H1 (cell line): ENCODE measurements around the gene DPP8. TPM values are rescaled to one million over a fixed set of nuclear protein-coding genes. Genes with fewer than 3 reads are reported as not detected.
A peak's percentile ranks its signal among the peaks of the same experiment; 100 is the strongest.

Source experiments
- CTCF ChIA-PET: fragments of 300-600 bp; sonication (Branson Sonifier 250); formaldehyde crosslinking; loops from one replicate; lab custom pipeline; 2021; ENCODE audit not compliant: partially characterized antibody; lab: Charles Lee
- POLR2A ChIA-PET: fragments of 300-600 bp; sonication (Branson Sonifier 250); formaldehyde crosslinking; loops from one replicate; lab custom pipeline; 2021; ENCODE audit warnings: inconsistent platforms; ENCODE audit not compliant: partially characterized antibody; lab: Charles Lee
- DNase-seq, 2 experiments: peaks; one replicate each; pipeline versions ENCODE4 v3.0.0 to v3.0.0-alpha.2; 2010 to 2022; ENCODE audit warnings: low spot score in 2 of 2, low read depth in 1 of 2, mixed read lengths in 1 of 2
- FAIRE-seq: peaks from 2 replicates; lab custom pipeline; 2011; peaks lifted over from hg19 to GRCh38; lab: Jason Lieb, UNC
- H2AFZ ChIP-seq: 2 replicates; pipeline ENCODE4 v1.8.1; 2012; ENCODE audit warnings: low read length, inconsistent platforms
- H2AK5ac ChIP-seq: 2 replicates; pipeline ENCODE4 v1.6.1; 2013; ENCODE audit warnings: low read depth, low read length
- H2BK120ac ChIP-seq: replicated peaks from 2 replicates; pipeline ENCODE3; 2013; ENCODE audit warnings: low read depth, low read length, inconsistent platforms
- H2BK12ac ChIP-seq: 2 replicates; pipeline ENCODE4 v1.6.1; 2013; ENCODE audit warnings: low read depth, low read length
- H2BK15ac ChIP-seq: 2 replicates; pipeline ENCODE4 v1.6.1; 2013; ENCODE audit warnings: low read length
- H2BK20ac ChIP-seq: 2 replicates; pipeline ENCODE4 v1.6.1; 2013; ENCODE audit warnings: low read length
- H2BK5ac ChIP-seq: 2 replicates; pipeline ENCODE4 v1.6.1; 2013; ENCODE audit warnings: low read depth, low read length
- H3K14ac ChIP-seq: 2 replicates; pipeline ENCODE4 v1.6.1; 2013; ENCODE audit warnings: inconsistent platforms; ENCODE audit not compliant: insufficient read length
- H3K18ac ChIP-seq: 2 replicates; pipeline ENCODE4 v1.6.1; 2013; ENCODE audit warnings: low read length; ENCODE audit errors: extremely low read depth
- H3K23ac ChIP-seq: 2 replicates; pipeline ENCODE4 v1.6.1; 2013; ENCODE audit warnings: inconsistent platforms; ENCODE audit not compliant: insufficient read length
- H3K23me2 ChIP-seq: 2 replicates; pipeline ENCODE4 v1.6.1; 2013; ENCODE audit warnings: low read depth, low read length
- H3K27ac ChIP-seq: 2 replicates; pipeline ENCODE4 v1.6.1; 2011; ENCODE audit warnings: low read depth, low read length, inconsistent platforms
- H3K27me3 ChIP-seq, 4 experiments: replicated peaks in 1 of 4; 1 replicate in 1 of 4; 2 replicates in 3 of 4; pipeline versions ENCODE4 v1.6.1 to v1.8.1; 2011 to 2013; ENCODE audit warnings: low read length in 3 of 4, mild to moderate bottlenecking in 3 of 4, inconsistent platforms in 2 of 4, mixed read lengths in 2 of 4, moderate library complexity in 1 of 4; ENCODE audit not compliant: control insufficient read depth in 3 of 4, insufficient read depth in 3 of 4; ENCODE audit errors: extremely low read depth in 1 of 4
- H3K36me3 ChIP-seq, 4 experiments: 2 replicates each; pipeline versions ENCODE4 v1.6.1 to v1.8.1; 2011 to 2013; ENCODE audit warnings: mild to moderate bottlenecking in 4 of 4, low read length in 3 of 4, moderate library complexity in 2 of 4, control low read depth in 1 of 4, inconsistent platforms in 1 of 4; ENCODE audit not compliant: insufficient read depth in 4 of 4, control insufficient read depth in 2 of 4
- H3K4ac ChIP-seq: replicated peaks from 2 replicates; pipeline ENCODE3; 2013; ENCODE audit warnings: low read length, low read depth, mixed read lengths, inconsistent platforms; ENCODE audit not compliant: insufficient read length
- H3K4me1 ChIP-seq, 4 experiments: replicated peaks in 1 of 4; 1 replicate in 1 of 4; 2 replicates in 3 of 4; pipeline versions ENCODE4 v1.6.1 to v1.8.1; 2011 to 2013; ENCODE audit warnings: low read length in 3 of 4, inconsistent platforms in 2 of 4, mixed read lengths in 1 of 4; ENCODE audit not compliant: insufficient read depth in 4 of 4, control insufficient read depth in 3 of 4
- H3K4me2 ChIP-seq, 2 experiments: 2 replicates each; pipeline versions ENCODE4 v1.6.1 to v1.8.1; 2011 to 2013; ENCODE audit warnings: low read depth in 2 of 2, low read length in 2 of 2, control low read depth in 1 of 2, inconsistent platforms in 1 of 2, mild to moderate bottlenecking in 1 of 2; ENCODE audit not compliant: insufficient read depth in 1 of 2
- H3K4me3 ChIP-seq, 4 experiments: fragments of 200-600, 300-600 bp in 1 of 4; sonication (generic), shearing (Covaris generic), sonication (Bioruptor Twin) in 1 of 4; 2 replicates each; pipeline versions ENCODE4 v1.5.1 to v1.8.1; 2011 to 2016; ENCODE audit warnings: low read length in 4 of 4, low read depth in 3 of 4, control low read depth in 2 of 4, inconsistent platforms in 2 of 4, mild to moderate bottlenecking in 2 of 4, mixed read lengths in 1 of 4, moderate library complexity in 1 of 4; ENCODE audit not compliant: insufficient read depth in 2 of 4; ENCODE audit errors: extremely low read depth in 1 of 4
- H3K56ac ChIP-seq: replicated peaks from 2 replicates; pipeline ENCODE3; 2013; ENCODE audit warnings: low read depth, mild to moderate bottlenecking, mixed read lengths, low read length, inconsistent platforms; ENCODE audit not compliant: insufficient read length
- H3K79me1 ChIP-seq: 2 replicates; pipeline ENCODE4 v1.6.1; 2013; ENCODE audit warnings: low read depth, low read length, control low read depth
- H3K79me2 ChIP-seq, 2 experiments: 2 replicates each; pipeline versions ENCODE4 v1.6.1 to v1.8.1; 2012 to 2013; ENCODE audit warnings: low read length in 2 of 2, mild to moderate bottlenecking in 2 of 2, inconsistent platforms in 1 of 2; ENCODE audit not compliant: insufficient read depth in 2 of 2, control insufficient read depth in 1 of 2
- H3K9ac ChIP-seq, 4 experiments: replicated peaks in 1 of 4; 1 replicate in 1 of 4; 2 replicates in 3 of 4; pipeline versions ENCODE4 v1.6.1 to v1.8.1; 2011 to 2013; ENCODE audit warnings: low read depth in 3 of 4, low read length in 3 of 4, control low read depth in 2 of 4, mild to moderate bottlenecking in 2 of 4, moderate library complexity in 2 of 4, inconsistent platforms in 1 of 4; ENCODE audit errors: extremely low read depth in 1 of 4
- H3K9me3 ChIP-seq, 2 experiments: 2 replicates each; pipeline versions ENCODE4 v1.6.1 to v1.8.1; 2012 to 2013; ENCODE audit warnings: mild to moderate bottlenecking in 2 of 2, moderate library complexity in 2 of 2, control low read depth in 1 of 2, inconsistent platforms in 1 of 2, low read depth in 1 of 2, low read length in 1 of 2, mixed read lengths in 1 of 2; ENCODE audit not compliant: insufficient read depth in 2 of 2
- H4K20me1 ChIP-seq, 2 experiments: replicated peaks in 1 of 2; 2 replicates each; pipeline versions ENCODE3 to v1.8.1; 2011 to 2013; ENCODE audit warnings: inconsistent platforms in 2 of 2, low read length in 2 of 2, mild to moderate bottlenecking in 1 of 2; ENCODE audit not compliant: insufficient read depth in 2 of 2, control insufficient read depth in 1 of 2
- H4K5ac ChIP-seq: 2 replicates; pipeline ENCODE4 v1.6.1; 2013; ENCODE audit warnings: low read length, low read depth, mixed read lengths, inconsistent platforms; ENCODE audit not compliant: insufficient read length
- H4K8ac ChIP-seq: 2 replicates; pipeline ENCODE4 v1.8.0; 2013; ENCODE audit warnings: mild to moderate bottlenecking, moderate library complexity, low read length, inconsistent platforms; ENCODE audit not compliant: insufficient read depth; ENCODE audit errors: extremely low read depth
- H4K91ac ChIP-seq: replicated peaks from 2 replicates; pipeline ENCODE3; 2013; ENCODE audit warnings: low read length, mixed read lengths, inconsistent platforms; ENCODE audit not compliant: insufficient read length
- BACH1 ChIP-seq: IDR thresholded peaks from 2 replicates; pipeline ENCODE4 v1.6.1; 2012; ENCODE audit warnings: low read length, improper control_type of control experiment
- HDAC6 ChIP-seq: IDR thresholded peaks from one replicate; pipeline ENCODE4 v1.7.1; 2012; ENCODE audit warnings: low read depth, mild to moderate bottlenecking, inconsistent platforms, low read length, moderate library complexity
- KDM1A ChIP-seq: fragments of 200-600, 300-600 bp; sonication (generic); IDR thresholded peaks from 2 replicates; pipeline ENCODE4 v1.7.1; 2016; ENCODE audit warnings: mild to moderate bottlenecking, low read length, borderline replicate concordance
- MAFK ChIP-seq: IDR thresholded peaks from 2 replicates; pipeline ENCODE4 v1.6.1; 2012; ENCODE audit warnings: low read depth, mild to moderate bottlenecking, improper control_type of control experiment, low read length
- POLR2AphosphoS5 ChIP-seq: IDR thresholded peaks from 2 replicates; pipeline ENCODE4 v1.6.1; 2011; ENCODE audit warnings: low read depth, low read length
- RBBP5 ChIP-seq: IDR thresholded peaks from 2 replicates; pipeline ENCODE4 v1.7.1; 2012; ENCODE audit warnings: low read depth, mild to moderate bottlenecking, inconsistent platforms, low read length, moderate library complexity, borderline replicate concordance
- RNF2 ChIP-seq: fragments of 200-900, 300-1000 bp; sonication (generic); IDR thresholded peaks from 2 replicates; pipeline ENCODE4 v1.7.1; 2016; ENCODE audit warnings: borderline replicate concordance, low read depth, mild to moderate bottlenecking, antibody characterized with exemption, low read length; ENCODE audit not compliant: poor library complexity, severe bottlenecking; ENCODE audit errors: missing control alignments
- SIRT6 ChIP-seq: IDR thresholded peaks from one replicate; pipeline ENCODE4 v1.7.1; 2012; ENCODE audit warnings: low read length, inconsistent platforms
- SIX5 ChIP-seq: IDR thresholded peaks from 2 replicates; pipeline ENCODE4 v1.6.1; 2011; ENCODE audit warnings: mild to moderate bottlenecking, low read depth, low read length
- SRF ChIP-seq: IDR thresholded peaks from 2 replicates; pipeline ENCODE4 v1.6.1; 2011; ENCODE audit warnings: mild to moderate bottlenecking, low read depth, low read length, moderate library complexity
- TBP ChIP-seq: IDR thresholded peaks from 2 replicates; pipeline ENCODE4 v1.6.1; 2011; ENCODE audit warnings: low read depth, low read length, improper control_type of control experiment
- TEAD4 ChIP-seq: IDR thresholded peaks from 2 replicates; pipeline ENCODE4 v1.6.1; 2012; ENCODE audit warnings: low read depth, low read length, inconsistent platforms, mixed read lengths
- WGBS, 2 experiments: shearing (Covaris generic) in 1 of 2; methylation state at CpG; one replicate each; pipeline versions ENCODE4 v1.1.6 to v1.1.7; 2013 to 2015; ENCODE audit warnings: low lambda C conversion rate in 2 of 2, mixed read lengths in 2 of 2, inconsistent platforms in 1 of 2, low coverage in 1 of 2, missing lambda C conversion rate in 1 of 2; ENCODE audit not compliant: insufficient replicate concordance in 2 of 2, insufficient coverage in 1 of 2, insufficient read length in 1 of 2; ENCODE audit errors: extremely low coverage in 1 of 2, missing lambda C conversion rate in 1 of 2; 5-methylcytosine and 5-hydroxymethylcytosine counted together
- polyA plus RNA-seq, 7 experiments: library from polyadenylated mRNA; depleted of rRNA in 3 of 7; stranded (reverse) in 5 of 7; unstranded in 2 of 7; fragments of >200 nt in 5 of 7; fragments of 200-250 nt in 2 of 7; gene quantifications; 1 replicate in 5 of 7; 2 replicates in 1 of 7; 4 replicates in 1 of 7; pipeline versions ENCODE4 v1.2.1 to v1.2.3, GENCODE V29; 2011 to 2013; ENCODE audit warnings: missing spikeins in 2 of 7, mixed read lengths in 2 of 7
- total RNA-seq: library from RNA; stranded (reverse); fragmentation: NEBNext Ultra II Directional; extraction: Animal tissue kit (Norgen Biotek cat#: 25700); gene quantifications from 2 replicates; pipeline ENCODE4 v1.2.1, GENCODE V29; 2021
- TF ChIP-seq, protein P1 (sequence below): IDR thresholded peaks from 2 replicates; pipeline ENCODE4 v1.6.1; 2012; ENCODE audit warnings: low read length, inconsistent platforms

The DPP8 gene
- total and polyA plus RNA-seq, 2 of the 8 experiments (the other 6 are each of a cell fraction or from before 2014, with no cell fraction given): 9.9 to 26.0 TPM

DNA sequence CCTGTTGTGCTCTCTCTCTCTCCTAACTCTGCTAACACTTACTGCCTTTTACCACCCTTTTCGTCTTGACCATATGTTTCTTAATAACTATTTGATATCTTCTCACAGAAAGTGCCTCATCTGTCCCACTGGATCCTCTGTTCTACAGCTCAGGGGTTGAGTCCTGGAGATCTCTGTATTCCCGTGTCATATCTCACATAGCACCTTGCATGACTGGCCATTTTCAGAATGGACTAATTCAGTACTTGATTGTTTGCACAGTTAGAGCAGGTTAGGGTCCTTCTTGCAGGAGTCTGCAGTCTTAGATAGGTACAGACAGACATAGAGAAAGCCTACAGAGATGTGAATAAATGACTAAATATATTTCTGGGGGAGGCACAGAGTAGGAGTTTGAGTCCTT lies 33.7 kb upstream of the DPP8 start:
- no peak overlapping the region for H3K56ac ChIP-seq
- H3K27me3 ChIP-seq: no peaks in the 10 kb centered on the region
- no peak overlapping the region for H4K8ac ChIP-seq
- peaks cover 0 to 2% (median 0%) of the 10 kb centered on the region in 4 experiments; a peak in 1 of 7 replicates for H3K4me1 ChIP-seq
- WGBS, 2 experiments: 86% methylated on average over 2 of the region's 2 CpGs; no CpG with 5 or more reads in 1 of the 2 experiments
- H2AFZ ChIP-seq: no peak overlapping the region
- no peak overlapping the region for H2BK5ac ChIP-seq
- ChIA-PET POLR2A (no interaction called here), CTCF (interaction anchor here (0.6 to 2.2 kb wide), 3 partner anchors 12 to 55 kb away, joined by 3 to 7 read pairs (median 3); no protein-coding TSS in a partner anchor)
- peaks cover 6 to 60% of the 10 kb centered on the region in 2 experiments for H3K79me2 ChIP-seq
- peak overlapping the region in 1 of 2 experiments; percentile 17; a peak in 1 of 4 replicates for H3K4me2 ChIP-seq
- no peak overlapping the region for H2BK120ac ChIP-seq
- no peak overlapping the region for H3K4me3 ChIP-seq
- no peak overlapping the region for H2AK5ac ChIP-seq
- H3K14ac ChIP-seq: no peak overlapping the region
- no peak overlapping the region for H3K9ac ChIP-seq
- FAIRE-seq (no peak), DNase-seq (no peak)
- no peak overlapping the region for H3K27ac ChIP-seq
- no peaks in the 10 kb centered on the region for H3K9me3 ChIP-seq
- H4K91ac ChIP-seq: no peak overlapping the region
- no peak overlapping the region for H3K23ac ChIP-seq
- no peak overlapping the region for H2BK15ac ChIP-seq
- H3K4ac ChIP-seq: no peak overlapping the region
- no peaks in the 10 kb centered on the region for H3K23me2 ChIP-seq
- peaks cover 6% of the 10 kb centered on the region for H3K79me1 ChIP-seq
- peaks cover 4 to 23% (median 12%) of the 10 kb centered on the region in 4 experiments; a peak in 7 of 8 replicates for H3K36me3 ChIP-seq
- peaks cover 17 to 19% of the 10 kb centered on the region in 2 experiments for H4K20me1 ChIP-seq
- H2BK20ac ChIP-seq: no peak overlapping the region
- H4K5ac ChIP-seq: no peak overlapping the region
- no peak overlapping the region for H3K18ac ChIP-seq
- TF ChIP-seq TEAD4 (no peak), SIX5 (no peak), POLR2AphosphoS5 (no peak), TBP (no peak), SIRT6 (no peak), RBBP5 (no peak), MAFK (no peak), SRF (no peak), RNF2 (no peak), KDM1A (no peak), BACH1 (no peak), HDAC6 (no peak)
- TF ChIP-seq, protein P1, sequence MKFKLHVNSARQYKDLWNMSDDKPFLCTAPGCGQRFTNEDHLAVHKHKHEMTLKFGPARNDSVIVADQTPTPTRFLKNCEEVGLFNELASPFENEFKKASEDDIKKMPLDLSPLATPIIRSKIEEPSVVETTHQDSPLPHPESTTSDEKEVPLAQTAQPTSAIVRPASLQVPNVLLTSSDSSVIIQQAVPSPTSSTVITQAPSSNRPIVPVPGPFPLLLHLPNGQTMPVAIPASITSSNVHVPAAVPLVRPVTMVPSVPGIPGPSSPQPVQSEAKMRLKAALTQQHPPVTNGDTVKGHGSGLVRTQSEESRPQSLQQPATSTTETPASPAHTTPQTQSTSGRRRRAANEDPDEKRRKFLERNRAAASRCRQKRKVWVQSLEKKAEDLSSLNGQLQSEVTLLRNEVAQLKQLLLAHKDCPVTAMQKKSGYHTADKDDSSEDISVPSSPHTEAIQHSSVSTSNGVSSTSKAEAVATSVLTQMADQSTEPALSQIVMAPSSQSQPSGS: no peak
- no peak overlapping the region; the same call in 1 of the 2 replicates for H2BK12ac ChIP-seq
